GM10266 (cell line): ENCODE measurements around the gene CPED1.
"Not testable (repeated sequence)": the region's sequence is repeated elsewhere in the genome, so short reads cannot be mapped to it uniquely, and the experiment has no call there.

Experiments
- DNase-seq: peaks from one replicate; pipeline ENCODE4 v3.0.0; 2012; ENCODE audit errors: extremely low spot score
- TF ChIP-seq, protein P1 (sequence below): IDR thresholded peaks from 2 replicates; pipeline ENCODE4 v1.5.1; 2012; ENCODE audit warnings: mild to moderate bottlenecking, low read depth; ENCODE audit not compliant: control insufficient read depth, insufficient read depth; ENCODE audit errors: missing control alignments

The CPED1 gene

GRCh38 chr7:121027761-121028669, 39.5 kb downstream of the CPED1 start:
- TF ChIP-seq, protein P1, sequence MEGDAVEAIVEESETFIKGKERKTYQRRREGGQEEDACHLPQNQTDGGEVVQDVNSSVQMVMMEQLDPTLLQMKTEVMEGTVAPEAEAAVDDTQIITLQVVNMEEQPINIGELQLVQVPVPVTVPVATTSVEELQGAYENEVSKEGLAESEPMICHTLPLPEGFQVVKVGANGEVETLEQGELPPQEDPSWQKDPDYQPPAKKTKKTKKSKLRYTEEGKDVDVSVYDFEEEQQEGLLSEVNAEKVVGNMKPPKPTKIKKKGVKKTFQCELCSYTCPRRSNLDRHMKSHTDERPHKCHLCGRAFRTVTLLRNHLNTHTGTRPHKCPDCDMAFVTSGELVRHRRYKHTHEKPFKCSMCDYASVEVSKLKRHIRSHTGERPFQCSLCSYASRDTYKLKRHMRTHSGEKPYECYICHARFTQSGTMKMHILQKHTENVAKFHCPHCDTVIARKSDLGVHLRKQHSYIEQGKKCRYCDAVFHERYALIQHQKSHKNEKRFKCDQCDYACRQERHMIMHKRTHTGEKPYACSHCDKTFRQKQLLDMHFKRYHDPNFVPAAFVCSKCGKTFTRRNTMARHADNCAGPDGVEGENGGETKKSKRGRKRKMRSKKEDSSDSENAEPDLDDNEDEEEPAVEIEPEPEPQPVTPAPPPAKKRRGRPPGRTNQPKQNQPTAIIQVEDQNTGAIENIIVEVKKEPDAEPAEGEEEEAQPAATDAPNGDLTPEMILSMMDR = no peak

DNA sequence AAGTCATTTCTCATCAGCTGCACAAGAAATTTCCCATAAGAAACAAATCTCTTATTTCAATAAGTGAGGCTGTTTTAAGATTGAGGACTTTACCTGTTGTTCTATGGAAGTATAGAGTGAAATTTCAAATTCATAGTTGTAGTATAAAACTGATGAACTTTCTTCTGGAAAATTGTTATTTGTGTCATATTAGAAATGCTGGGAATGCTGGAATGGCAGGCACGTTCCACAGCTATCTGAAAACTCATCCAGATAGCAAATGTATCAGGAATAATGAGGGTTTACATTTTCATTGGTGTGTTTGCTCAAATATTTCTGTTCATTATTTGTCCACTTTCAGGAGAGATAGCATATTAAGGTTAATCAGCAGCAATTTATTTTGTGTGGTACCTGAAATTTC, 40.8 kb downstream of the CPED1 start:
- TF ChIP-seq, protein P1 = no peak
- DNase-seq = no peak

More at GRCh38 chr7:121027761-121028669, 39.5 kb downstream of the CPED1 start:
- DNase-seq = no peak

DNA sequence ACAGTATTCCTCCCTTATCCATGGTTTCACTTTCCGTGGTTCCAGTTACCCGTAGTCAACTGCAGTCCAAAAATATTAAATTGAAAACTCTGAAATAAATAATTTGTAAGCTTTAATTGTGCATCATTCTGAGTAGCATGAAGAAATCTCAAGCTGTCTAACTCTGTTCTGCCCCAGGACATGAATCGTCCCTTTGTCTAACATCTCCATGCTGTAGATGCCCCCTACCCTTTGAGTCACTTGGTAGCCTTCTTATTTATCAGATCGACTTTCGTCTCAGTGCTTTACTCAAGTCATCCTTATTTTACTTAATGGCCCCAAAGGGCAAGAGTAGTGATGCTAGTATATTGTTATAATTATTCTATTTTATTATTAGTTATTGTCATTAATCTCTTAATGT, 41.8 kb downstream of the CPED1 start:
- DNase-seq = no peak
- TF ChIP-seq, protein P1 = no peak

GRCh38 chr7:121032645-121033460, 44.3 kb downstream of the CPED1 start:
- no peak for DNase-seq
- TF ChIP-seq, protein P1 = no peak

- no peak for DNase-seq
- TF ChIP-seq, protein P1 = no peak
These were observed 46.4 kb downstream of the CPED1 start for GRCh38 chr7:121034929-121035328.

DNA sequence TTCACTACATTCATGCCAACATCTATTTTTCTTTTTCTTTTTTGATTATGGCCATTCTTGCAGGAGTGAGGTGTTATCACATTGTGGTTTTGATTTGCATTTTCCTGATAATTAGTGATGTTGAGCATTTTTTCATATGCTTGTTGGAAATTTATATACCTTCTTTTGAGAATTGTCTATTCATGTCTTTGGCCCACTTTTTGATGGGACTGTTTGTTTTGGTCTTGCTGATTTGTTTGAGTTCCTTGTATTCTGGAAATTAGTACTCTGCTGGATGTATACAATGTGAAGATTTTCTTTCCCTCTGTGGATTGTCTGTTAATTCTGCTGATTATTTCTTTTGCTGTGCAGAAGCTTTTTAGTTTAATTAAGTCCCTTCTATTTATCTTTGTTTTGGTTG, 48.3 kb downstream of the CPED1 start:
- not testable (repeated sequence) for DNase-seq

DNA sequence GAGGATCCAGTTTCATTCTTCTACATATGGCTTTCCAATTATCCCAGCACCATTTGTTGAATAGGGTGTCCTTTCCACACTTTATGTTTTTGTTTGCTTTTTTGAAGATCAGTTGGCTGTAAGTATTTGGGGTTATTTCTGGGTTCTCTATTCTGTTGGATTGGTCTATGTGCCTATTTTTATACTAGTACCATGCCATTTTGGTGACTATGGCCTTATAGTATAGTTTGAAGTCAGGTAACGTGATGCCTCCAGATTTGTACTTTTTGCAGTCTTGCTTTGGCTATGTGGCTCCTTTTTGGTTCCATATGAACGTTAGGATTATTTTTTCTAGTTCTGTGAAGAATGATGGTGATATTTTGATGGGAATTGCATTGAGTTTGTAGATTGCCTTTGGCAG, 48.8 kb downstream of the CPED1 start:
- DNase-seq = not testable (repeated sequence)
